Endothelial cell of umbilical vein (primary cell): Measurements from ENCODE around the gene ZNF587.

Source experiments
- CTCF ChIP-seq, 2 donors: IDR thresholded peaks; 1 replicate in 1 of 2; 2 replicates in 1 of 2; pipeline ENCODE4 v1.5.1; 2011; ENCODE audit warnings: low read length in 2 of 2, mild to moderate bottlenecking in 2 of 2, moderate library complexity in 2 of 2, control low read depth in 1 of 2, inconsistent platforms in 1 of 2, low read depth in 1 of 2; ENCODE audit not compliant: insufficient read depth in 1 of 2; ENCODE audit errors: extremely low read depth in 1 of 2
- POLR2A ChIP-seq: IDR thresholded peaks from 2 replicates; pipeline ENCODE4 v1.6.1; 2012; ENCODE audit warnings: low read depth, mild to moderate bottlenecking, control low read depth, low read length

- TF ChIP-seq POLR2A (no peak), CTCF (IDR thresholded peaks at IDR 0.05; ENCODE audit: extremely low read depth in 1 of 2, insufficient read depth in 1 of 2, low read depth in 1 of 2, low read length in 2 of 2) (no peak)
These were observed 55.6 kb downstream of the ZNF587 start for GRCh38 chr19:57905258-57905657.
